ENCODE results near the gene ST6GALNAC5.

DNA sequence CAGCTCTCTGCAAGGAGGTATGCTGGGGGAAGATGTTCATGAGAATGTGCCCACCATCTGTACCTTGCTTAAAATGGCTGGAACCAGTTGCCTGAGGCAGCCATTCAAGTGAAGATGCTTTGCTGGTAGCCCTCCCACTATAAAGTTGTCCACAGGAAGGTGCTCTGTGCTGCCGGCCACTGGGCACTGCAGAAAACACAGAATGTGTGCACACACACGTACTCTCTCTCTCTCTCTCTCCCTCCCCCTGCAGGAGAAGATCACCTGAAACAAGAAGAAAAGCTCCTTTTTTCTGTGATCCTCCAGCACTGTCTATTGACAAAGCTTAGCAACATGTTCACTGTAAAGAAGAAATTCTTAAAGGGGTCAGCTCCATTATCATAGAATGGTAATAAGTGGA is 217.2 kb downstream of the ST6GALNAC5 start:
- TF ChIP-seq CTCF (IDR thresholded peaks at IDR 0.05) (no peak), POLR2A (IDR thresholded peaks at IDR 0.05) (no peak)
